Adrenal gland (tissue), 5 donors: ENCODE results near the gene ZC2HC1B.

Experiments
- CTCF ChIP-seq, 6 experiments: fragments of 450-650 bp in 4 of 6; fragments of 200-600 bp in 2 of 6; sonication (generic) in 1 of 6; IDR thresholded peaks; 1 replicate in 5 of 6; 2 replicates in 1 of 6; pipeline versions ENCODE4 v1.5.1 to v1.8.0; 2016 to 2021; ENCODE audit warnings: antibody characterized with exemption in 6 of 6, mild to moderate bottlenecking in 2 of 6, moderate library complexity in 1 of 6
- POLR2A ChIP-seq, 2 donors: fragments of 450-650 bp; IDR thresholded peaks; one replicate each; pipeline ENCODE4 v1.6.1; 2017; ENCODE audit warnings: antibody characterized with exemption in 2 of 2, mild to moderate bottlenecking in 2 of 2, moderate library complexity in 1 of 2
- donor health status: DM: no; HTN: no; CAD: no.

GRCh38 chr6:143964674-143965081 is 100.4 kb downstream of the ZC2HC1B start:
- no peak for TF ChIP-seq CTCF (IDR thresholded peaks at IDR 0.05)
- TF ChIP-seq POLR2A (IDR thresholded peaks at IDR 0.05): no peak
